Right ventricle myocardium superior (tissue), 1 donor: ENCODE measurements around the gene CEP128. TPM values are rescaled to one million over a fixed set of nuclear protein-coding genes. Genes with fewer than 3 reads are reported as not detected.

Source experiments
- ATAC-seq: fragments of 200-7000 bp; cut with Tn5 transposase; one replicate; pipeline ENCODE4 v1.9.1; 2020; ENCODE audit warnings: mild to moderate bottlenecking; ENCODE audit not compliant: poor library complexity
- DNase-seq: peaks from one replicate; pipeline ENCODE4 v3.0.0-alpha.2; 2020
- intact Hi-C: fragments of 100-400 bp; cut with DNase I; formaldehyde crosslinking; loops from one replicate; pipeline ENCODE4 v1.11.2; 2022
- total RNA-seq: library from RNA; stranded (reverse); fragmentation: NEBNext Ultra II Directional; extraction: Animal tissue kit (Norgen Biotek cat#: 25700); gene quantifications from one replicate; pipeline ENCODE4 v1.2.1, GENCODE V29; 2021
- donor health status: DM: no; HTN: yes; CAD: no; lungs with severe emphysema.

CEP128 gene
- total RNA-seq, 1 donor from 2014 or later = 3.9 TPM

DNA sequence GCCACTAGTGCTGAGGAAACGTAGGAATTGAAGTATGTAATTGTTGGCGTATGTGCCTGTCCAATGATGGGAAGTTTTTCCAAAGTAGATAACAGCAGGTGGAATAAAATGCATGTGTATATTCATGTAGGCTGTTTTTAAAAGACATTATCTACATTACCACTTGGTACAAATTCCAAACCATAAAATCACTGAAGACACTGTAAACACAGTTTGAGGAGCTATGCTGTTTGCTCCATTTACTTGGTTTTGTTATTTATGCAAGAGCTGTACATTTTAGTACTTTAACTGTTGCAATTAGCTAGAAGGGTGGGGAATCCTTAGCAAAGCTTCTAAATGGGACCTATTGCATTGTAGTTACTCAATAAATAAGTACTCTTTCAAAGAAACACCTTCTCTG lies 455.8 kb downstream of the CEP128 start:
- intact Hi-C loops = no loop called here
- ATAC-seq (no peak), DNase-seq (no peak)

DNA sequence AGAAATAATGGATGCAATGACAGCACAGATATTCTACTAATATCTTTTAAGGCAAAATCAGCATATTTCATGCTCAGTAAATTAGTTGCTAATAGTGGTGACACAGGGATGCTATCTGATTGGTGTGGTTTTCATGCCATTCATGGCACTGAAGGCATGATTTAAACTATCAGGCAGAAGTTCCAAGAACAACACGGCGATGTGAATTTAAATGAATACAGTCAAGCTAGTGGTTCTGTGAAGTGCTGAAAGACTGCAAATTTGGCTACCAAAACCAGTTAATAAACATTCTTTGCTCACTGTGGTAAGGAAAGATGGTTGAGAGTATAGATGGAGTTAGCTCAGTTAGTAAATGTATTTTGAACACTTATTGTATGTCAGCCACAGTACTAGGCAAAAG lies 458.2 kb downstream of the CEP128 start:
- DNase-seq (no peak), ATAC-seq (no peak)
- intact Hi-C loops = no loop called here

DNA sequence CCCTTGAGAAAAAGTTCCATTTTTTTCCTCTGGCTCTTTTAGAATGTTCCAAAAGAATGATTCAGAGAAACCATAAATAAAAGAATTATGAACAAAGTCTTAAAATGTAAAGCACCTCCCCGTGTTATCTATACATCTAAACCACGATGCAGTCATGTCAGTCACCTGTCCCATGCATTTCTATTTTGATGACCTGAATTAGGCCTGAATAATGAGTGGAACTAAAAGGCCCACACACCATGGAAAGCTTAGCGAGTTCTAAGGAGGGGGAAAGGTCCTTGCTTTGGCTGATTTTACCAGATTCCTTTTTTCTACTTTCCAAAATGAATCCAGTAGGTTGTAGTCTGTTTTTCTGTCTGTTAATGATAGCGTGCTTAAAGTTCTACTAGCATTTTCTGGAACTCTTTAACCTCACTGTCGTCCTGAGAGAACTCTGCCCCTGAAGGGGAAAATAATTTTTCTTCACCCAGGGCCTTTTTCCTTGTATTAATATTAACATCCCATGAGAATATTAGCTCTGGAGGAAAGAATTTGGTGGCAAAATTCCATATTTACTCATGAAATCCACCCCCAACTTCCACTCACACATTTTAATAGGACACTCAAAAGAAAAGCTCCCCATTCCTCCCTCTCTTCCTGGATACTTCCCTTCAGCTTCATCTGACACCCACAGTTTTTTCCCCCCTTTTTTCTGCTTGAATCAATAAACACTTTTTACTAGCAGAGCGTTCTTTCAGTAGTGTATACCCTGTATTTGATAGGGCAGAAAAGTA lies 464.0 kb downstream of the CEP128 start:
- ATAC-seq = peak; percentile 38
- intact Hi-C loops = no loop called here
- no peak for DNase-seq

DNA sequence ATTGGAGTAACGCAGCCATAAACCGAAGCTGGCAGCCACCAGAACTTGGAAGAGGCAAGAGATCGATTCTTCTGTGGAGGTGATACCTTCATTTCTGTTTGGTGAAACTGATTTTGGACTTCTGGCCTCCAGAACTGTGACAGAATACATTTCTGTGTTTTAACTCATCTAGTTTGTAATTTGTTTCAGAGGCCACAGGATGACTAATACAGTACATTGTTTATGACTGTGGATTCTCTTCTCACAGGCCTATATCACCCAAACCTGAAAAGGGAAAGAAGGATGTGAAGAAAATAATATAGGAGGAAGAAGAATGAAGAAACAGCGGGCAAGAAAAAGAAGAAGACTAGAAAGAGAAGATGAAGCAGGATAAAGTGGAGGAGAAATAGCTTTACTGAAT lies 466.5 kb downstream of the CEP128 start:
- ATAC-seq (no peak), DNase-seq (no peak)

DNA sequence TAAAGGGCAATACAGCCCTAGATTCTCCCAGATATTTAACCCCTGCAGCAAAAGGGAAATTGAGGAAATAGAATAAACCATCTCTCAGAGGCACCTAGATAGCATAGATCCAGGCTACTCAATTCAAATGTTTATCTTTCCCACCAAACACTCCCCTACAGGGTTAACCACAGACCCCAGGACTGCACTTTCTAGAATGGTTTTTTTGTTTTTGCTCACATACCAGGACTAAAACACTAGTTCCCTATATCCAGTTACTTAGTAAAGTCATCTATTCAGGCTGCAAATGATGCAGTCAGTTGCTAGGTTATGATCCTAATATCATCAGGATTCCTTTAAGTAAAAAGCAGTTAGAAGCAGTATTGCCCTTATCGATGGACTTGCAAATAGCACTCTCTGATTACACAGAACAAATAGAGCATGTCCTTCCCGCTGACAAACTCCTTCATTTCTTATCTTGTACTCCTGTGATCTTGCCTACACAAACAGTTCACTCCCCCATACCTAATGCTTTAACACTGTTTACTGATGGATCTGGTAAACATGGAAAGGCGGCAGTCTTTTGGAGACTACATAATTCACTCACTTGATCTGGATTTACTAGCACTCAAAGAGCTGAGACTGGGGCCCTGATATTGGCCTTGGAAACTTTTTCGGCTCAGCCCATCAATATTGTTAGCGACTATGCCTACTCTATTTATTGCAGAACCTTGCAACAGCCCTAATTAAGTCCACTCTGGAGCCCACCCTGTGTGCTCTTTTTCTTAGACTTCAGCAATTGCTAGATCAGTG lies 473.0 kb downstream of the CEP128 start:
- intact Hi-C loops = no loop called here
- ATAC-seq (no peak), DNase-seq (no peak)

More for the DNA sequence above, 466.5 kb downstream of the CEP128 start:
- intact Hi-C loops = no loop called here

DNA sequence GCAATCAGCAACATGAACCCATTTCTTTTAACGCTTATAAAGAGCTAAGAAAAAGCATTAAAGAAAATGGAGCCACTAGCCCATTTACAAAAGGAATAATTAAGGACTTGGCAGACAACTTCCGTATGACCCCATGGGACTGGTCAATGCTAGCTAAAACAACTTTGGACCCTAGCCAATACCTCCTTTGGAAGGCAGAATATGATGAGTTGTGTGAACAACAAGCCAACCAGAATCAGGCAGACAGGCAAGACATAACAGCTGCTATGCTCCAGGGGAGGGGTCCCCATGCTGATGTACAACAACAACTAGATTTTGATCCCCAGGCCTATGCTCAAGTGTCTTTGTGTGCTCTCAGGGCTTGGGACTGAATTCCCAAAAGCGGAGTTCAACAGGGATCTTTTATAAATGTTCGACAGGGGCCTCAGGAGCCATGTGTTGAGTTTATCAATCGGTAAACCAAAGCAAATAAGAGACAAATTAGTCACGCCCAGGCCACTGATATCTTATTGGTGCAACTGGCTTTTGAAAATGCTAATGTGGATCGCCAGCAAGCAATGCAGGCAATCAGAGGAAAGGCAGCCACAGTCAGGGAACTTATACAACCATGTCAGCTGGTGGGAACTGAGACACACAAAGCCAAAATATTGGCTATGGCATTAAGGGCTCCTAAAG lies 475.9 kb downstream of the CEP128 start:
- ATAC-seq (no peak), DNase-seq (no peak)
- intact Hi-C loops = no loop called here

DNA sequence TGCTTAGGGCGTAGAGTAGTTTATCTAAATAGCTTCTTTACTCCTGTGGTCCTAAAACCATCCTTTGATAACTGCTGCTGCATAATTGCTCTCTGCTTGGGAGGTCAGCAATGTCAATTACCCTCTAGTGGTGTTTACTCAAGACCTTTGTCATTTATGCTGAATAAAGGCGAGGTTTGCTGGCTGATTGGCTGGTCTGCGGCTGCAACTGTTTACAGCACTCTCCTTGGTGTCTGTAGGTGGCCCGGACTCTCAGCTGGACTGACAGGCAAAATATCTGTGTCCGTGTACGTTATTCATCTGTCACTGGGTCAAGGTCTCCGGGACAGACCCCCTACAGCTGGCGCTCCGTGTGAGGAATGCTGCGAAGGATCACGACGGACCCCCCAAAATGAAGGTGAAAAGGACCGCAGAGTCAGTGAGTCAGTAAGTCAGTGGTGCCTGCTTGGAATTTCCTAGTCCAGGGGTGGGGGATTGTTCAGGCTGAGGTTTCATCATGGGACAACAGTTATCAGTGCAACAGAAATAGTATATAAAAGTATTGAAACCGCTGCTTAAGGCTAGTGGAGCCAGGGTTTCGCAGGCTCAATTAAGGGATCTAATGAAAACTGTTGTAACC lies 476.9 kb downstream of the CEP128 start:
- intact Hi-C loops = no loop called here
- no peak for ATAC-seq
- no peak for DNase-seq

DNA sequence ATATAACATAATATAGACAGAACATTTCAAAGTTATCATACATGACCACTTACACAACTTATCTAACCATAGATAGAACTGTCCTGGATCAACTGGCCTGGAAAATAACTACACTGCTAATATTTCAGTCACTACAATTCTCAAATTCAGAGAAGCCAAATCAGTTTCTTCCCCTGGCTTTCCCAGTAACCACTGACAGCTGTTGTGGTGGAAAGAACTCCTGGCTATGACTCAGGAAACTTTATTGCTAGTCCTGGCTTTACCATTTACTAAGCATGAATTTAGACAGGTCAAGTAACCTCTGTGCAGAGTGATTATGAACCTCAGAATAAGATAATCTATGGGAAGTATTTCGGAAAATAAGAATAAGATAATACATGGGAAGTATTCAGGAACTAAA lies 485.3 kb downstream of the CEP128 start:
- no peak for ATAC-seq
- intact Hi-C loops = no loop called here
- no peak for DNase-seq

DNA sequence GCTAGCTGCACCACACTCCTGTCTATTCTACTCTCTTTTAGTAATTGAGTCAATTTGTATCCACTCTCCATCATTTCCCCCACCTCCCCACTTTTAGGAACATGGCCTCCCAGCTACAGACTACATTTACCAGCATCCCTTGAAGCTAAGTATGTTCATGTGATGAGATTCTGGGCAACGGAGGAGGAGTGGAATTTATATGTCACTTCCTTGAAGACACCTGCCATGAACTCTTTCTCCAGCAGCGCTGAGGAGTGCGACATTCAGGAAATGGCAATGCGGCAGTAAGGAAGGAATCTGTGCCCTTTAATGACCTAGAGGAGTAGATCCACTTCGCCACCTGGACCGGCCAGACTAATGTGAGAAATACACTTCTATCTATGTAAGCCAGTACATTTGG lies 486.5 kb downstream of the CEP128 start:
- no peak for ATAC-seq
- intact Hi-C loops = no loop called here

DNA sequence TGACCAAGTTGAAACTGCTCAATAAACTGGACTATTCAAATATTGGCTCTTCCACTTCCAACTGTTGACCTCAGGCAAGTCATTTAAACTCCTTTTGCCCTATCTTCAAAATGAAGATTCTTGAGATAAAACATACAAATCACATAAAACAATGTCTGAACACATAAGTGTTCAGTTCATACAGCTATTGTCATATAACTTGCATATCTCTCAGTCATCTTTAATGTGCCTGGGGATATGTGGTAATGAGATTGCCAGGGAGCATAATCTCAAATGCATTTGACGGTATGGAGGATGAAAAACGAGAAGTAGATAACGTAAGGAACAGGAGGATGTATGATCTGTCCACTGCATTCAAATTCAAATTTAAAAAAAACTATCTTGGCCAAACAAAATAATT lies 493.3 kb downstream of the CEP128 start:
- no peak for ATAC-seq
- no peak for DNase-seq
- intact Hi-C loops = no loop called here

More for the DNA sequence above, 486.5 kb downstream of the CEP128 start:
- DNase-seq = no peak

DNA sequence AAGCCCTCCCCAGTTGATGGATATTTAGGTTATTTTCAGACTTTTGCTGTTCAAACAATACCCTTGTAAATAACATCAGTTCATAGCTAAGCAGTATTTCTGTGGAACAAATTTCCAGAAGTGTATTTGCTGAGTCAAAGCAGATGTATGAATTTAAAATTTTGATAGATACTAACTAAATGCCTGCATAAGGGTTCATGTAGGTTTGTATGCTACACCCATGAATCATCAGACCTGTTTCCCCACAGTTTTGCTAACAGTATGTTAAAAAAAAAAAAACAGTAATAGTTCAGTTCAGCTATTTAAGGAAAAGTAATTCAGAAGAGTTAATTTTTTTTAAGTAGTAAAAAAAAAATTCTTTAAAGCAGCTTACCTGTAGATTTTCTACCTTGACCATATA lies 494.1 kb downstream of the CEP128 start:
- ATAC-seq (no peak), DNase-seq (no peak)
- intact Hi-C loops = no loop called here

Other genes with a start within 250 kb of the CEP128 start
- gene TSHR, start 13.9 kb upstream of the CEP128 start, total RNA-seq = not detected